Measurements from ENCODE around the gene DHRSX. TPM values are rescaled to one million over a fixed set of nuclear protein-coding genes. Genes with fewer than 3 reads are reported as not detected.
"Not testable (repeated sequence)": the region's sequence is repeated elsewhere in the genome, so short reads cannot be mapped to it uniquely, and the experiment has no call there.

The DHRSX gene
- polyA plus RNA-seq, 2 donors, result 2.5 to 5.9 TPM

- not testable (repeated sequence) for H3K27ac ChIP-seq (ENCODE audit: low read depth in 2 of 2, low read length in 1 of 2); H3K9me3 ChIP-seq (ENCODE audit: control insufficient read depth in 2 of 2, insufficient read depth in 1 of 2, low read depth in 1 of 2, low read length in 1 of 2); H3K4me1 ChIP-seq (ENCODE audit: control insufficient read depth in 2 of 2, insufficient read depth in 2 of 2, low read length in 1 of 2); H3K4me3 ChIP-seq (ENCODE audit: low read depth in 1 of 2, low read length in 2 of 2); H3K36me3 ChIP-seq (ENCODE audit: control insufficient read depth in 2 of 2, insufficient read depth in 2 of 2, low read length in 1 of 2); H3K27me3 ChIP-seq (ENCODE audit: control insufficient read depth in 1 of 2, insufficient read depth in 2 of 2, low read length in 2 of 2)
- WGBS, 2 donors, result 94 to 96% methylated on average over 10 of the region's 10 CpGs
These were observed 29.6 kb downstream of the DHRSX start for GRCh38 chrX:2471126-2471525.

- H3K27me3 ChIP-seq (ENCODE audit: control insufficient read depth in 1 of 2, insufficient read depth in 2 of 2, low read length in 2 of 2); H3K4me3 ChIP-seq (ENCODE audit: low read depth in 1 of 2, low read length in 2 of 2); H3K9me3 ChIP-seq (ENCODE audit: control insufficient read depth in 2 of 2, insufficient read depth in 1 of 2, low read depth in 1 of 2, low read length in 1 of 2); H3K4me1 ChIP-seq (ENCODE audit: control insufficient read depth in 2 of 2, insufficient read depth in 2 of 2, low read length in 1 of 2); H3K36me3 ChIP-seq (ENCODE audit: control insufficient read depth in 2 of 2, insufficient read depth in 2 of 2, low read length in 1 of 2); H3K27ac ChIP-seq (ENCODE audit: low read depth in 2 of 2, low read length in 1 of 2): not testable (repeated sequence)
- 87 to 97% methylated on average over 4 of the region's 4 CpGs for WGBS, 2 donors
These were observed 30.9 kb downstream of the DHRSX start for GRCh38 chrX:2469852-2470251.

GRCh38 chrX:2469196-2469685 is 31.5 kb downstream of the DHRSX start:
- peaks cover 0 to 3% of the 10 kb centered on the region in 2 donors for H3K36me3 ChIP-seq (ENCODE audit: control insufficient read depth in 2 of 2, insufficient read depth in 2 of 2, low read length in 1 of 2)
- H3K4me1 ChIP-seq (ENCODE audit: control insufficient read depth in 2 of 2, insufficient read depth in 2 of 2, low read length in 1 of 2), result peaks cover 0 to 2% of the 10 kb centered on the region in 2 donors
- no peak overlapping the region for H3K4me3 ChIP-seq (ENCODE audit: low read depth in 1 of 2, low read length in 2 of 2)
- WGBS, 2 donors, result 93 to 95% methylated on average over 22 of the region's 22 CpGs
- no peaks in the 10 kb centered on the region for H3K27me3 ChIP-seq (ENCODE audit: control insufficient read depth in 1 of 2, insufficient read depth in 2 of 2, low read length in 2 of 2)
- H3K9me3 ChIP-seq (ENCODE audit: control insufficient read depth in 2 of 2, insufficient read depth in 1 of 2, low read depth in 1 of 2, low read length in 1 of 2), result no peaks in the 10 kb centered on the region
- no peak overlapping the region for H3K27ac ChIP-seq (ENCODE audit: low read depth in 2 of 2, low read length in 1 of 2)

GRCh38 chrX:2468261-2469195 is 32.2 kb downstream of the DHRSX start:
- 90 to 92% methylated on average over 32 of the region's 32 CpGs for WGBS, 2 donors
- Histone ChIP-seq H3K36me3 (ENCODE audit: control insufficient read depth in 2 of 2, insufficient read depth in 2 of 2, low read length in 1 of 2) (peaks cover 0 to 3% of the 10 kb centered on the region in 2 donors), H3K4me1 (ENCODE audit: control insufficient read depth in 2 of 2, insufficient read depth in 2 of 2, low read length in 1 of 2) (peaks cover 0 to 2% of the 10 kb centered on the region in 2 donors)

GRCh38 chrX:2466876-2467656 is 33.7 kb downstream of the DHRSX start:
- Histone ChIP-seq H3K4me1 (ENCODE audit: control insufficient read depth in 2 of 2, insufficient read depth in 2 of 2, low read length in 1 of 2) (peaks cover 0 to 2% of the 10 kb centered on the region in 2 donors), H3K36me3 (ENCODE audit: control insufficient read depth in 2 of 2, insufficient read depth in 2 of 2, low read length in 1 of 2) (peaks cover 0 to 3% of the 10 kb centered on the region in 2 donors), H3K4me3 (ENCODE audit: low read depth in 1 of 2, low read length in 2 of 2) (no peak overlapping the region), H3K9me3 (ENCODE audit: control insufficient read depth in 2 of 2, insufficient read depth in 1 of 2, low read depth in 1 of 2, low read length in 1 of 2) (no peaks in the 10 kb centered on the region), H3K27ac (ENCODE audit: low read depth in 2 of 2, low read length in 1 of 2) (no peak overlapping the region), H3K27me3 (ENCODE audit: control insufficient read depth in 1 of 2, insufficient read depth in 2 of 2, low read length in 2 of 2) (no peaks in the 10 kb centered on the region)
- WGBS, 2 donors, result 71 to 74% methylated on average over 20 of the region's 20 CpGs

More at GRCh38 chrX:2468261-2469195, 32.2 kb downstream of the DHRSX start:
- no peak overlapping the region for H3K4me3 ChIP-seq (ENCODE audit: low read depth in 1 of 2, low read length in 2 of 2)
- no peaks in the 10 kb centered on the region for H3K9me3 ChIP-seq (ENCODE audit: control insufficient read depth in 2 of 2, insufficient read depth in 1 of 2, low read depth in 1 of 2, low read length in 1 of 2)
- no peaks in the 10 kb centered on the region for H3K27me3 ChIP-seq (ENCODE audit: control insufficient read depth in 1 of 2, insufficient read depth in 2 of 2, low read length in 2 of 2)
- H3K27ac ChIP-seq (ENCODE audit: low read depth in 2 of 2, low read length in 1 of 2), result no peak overlapping the region

GRCh38 chrX:2464677-2465166 is 36.1 kb downstream of the DHRSX start:
- Histone ChIP-seq H3K4me3 (ENCODE audit: low read depth in 1 of 2, low read length in 2 of 2) (no peak overlapping the region), H3K36me3 (ENCODE audit: control insufficient read depth in 2 of 2, insufficient read depth in 2 of 2, low read length in 1 of 2) (peaks cover 0 to 3% of the 10 kb centered on the region in 2 donors), H3K4me1 (ENCODE audit: control insufficient read depth in 2 of 2, insufficient read depth in 2 of 2, low read length in 1 of 2) (peaks cover 0 to 2% of the 10 kb centered on the region in 2 donors), H3K27me3 (ENCODE audit: control insufficient read depth in 1 of 2, insufficient read depth in 2 of 2, low read length in 2 of 2) (no peaks in the 10 kb centered on the region), H3K9me3 (ENCODE audit: control insufficient read depth in 2 of 2, insufficient read depth in 1 of 2, low read depth in 1 of 2, low read length in 1 of 2) (no peaks in the 10 kb centered on the region), H3K27ac (ENCODE audit: low read depth in 2 of 2, low read length in 1 of 2) (no peak overlapping the region)
- WGBS, 2 donors, result 87 to 89% methylated on average over 15 of the region's 15 CpGs

GRCh38 chrX:2463973-2464676 is 36.7 kb downstream of the DHRSX start:
- Histone ChIP-seq H3K9me3 (ENCODE audit: control insufficient read depth in 2 of 2, insufficient read depth in 1 of 2, low read depth in 1 of 2, low read length in 1 of 2) (no peaks in the 10 kb centered on the region), H3K36me3 (ENCODE audit: control insufficient read depth in 2 of 2, insufficient read depth in 2 of 2, low read length in 1 of 2) (no peaks in the 10 kb centered on the region), H3K4me1 (ENCODE audit: control insufficient read depth in 2 of 2, insufficient read depth in 2 of 2, low read length in 1 of 2) (peaks cover 0 to under 1% of the 10 kb centered on the region in 2 donors), H3K27me3 (ENCODE audit: control insufficient read depth in 1 of 2, insufficient read depth in 2 of 2, low read length in 2 of 2) (no peaks in the 10 kb centered on the region), H3K27ac (ENCODE audit: low read depth in 2 of 2, low read length in 1 of 2) (no peak overlapping the region), H3K4me3 (ENCODE audit: low read depth in 1 of 2, low read length in 2 of 2) (no peak overlapping the region)
- WGBS, 2 donors, result 87 to 92% methylated on average over 31 of the region's 31 CpGs

- not testable (repeated sequence) for H3K4me1 ChIP-seq (ENCODE audit: control insufficient read depth in 2 of 2, insufficient read depth in 2 of 2, low read length in 1 of 2); H3K27ac ChIP-seq (ENCODE audit: low read depth in 2 of 2, low read length in 1 of 2); H3K4me3 ChIP-seq (ENCODE audit: low read depth in 1 of 2, low read length in 2 of 2); H3K27me3 ChIP-seq (ENCODE audit: control insufficient read depth in 1 of 2, insufficient read depth in 2 of 2, low read length in 2 of 2); H3K36me3 ChIP-seq (ENCODE audit: control insufficient read depth in 2 of 2, insufficient read depth in 2 of 2, low read length in 1 of 2); H3K9me3 ChIP-seq (ENCODE audit: control insufficient read depth in 2 of 2, insufficient read depth in 1 of 2, low read depth in 1 of 2, low read length in 1 of 2)
- WGBS, 2 donors, result 78 to 86% methylated on average over 10 of the region's 10 CpGs
These were observed 37.3 kb downstream of the DHRSX start for GRCh38 chrX:2463481-2463880.

- no peak overlapping the region for H3K4me3 ChIP-seq (ENCODE audit: low read depth in 1 of 2, low read length in 2 of 2)
- no peaks in the 10 kb centered on the region for H3K36me3 ChIP-seq (ENCODE audit: control insufficient read depth in 2 of 2, insufficient read depth in 2 of 2, low read length in 1 of 2)
- H3K27me3 ChIP-seq (ENCODE audit: control insufficient read depth in 1 of 2, insufficient read depth in 2 of 2, low read length in 2 of 2), result no peaks in the 10 kb centered on the region
- WGBS, 2 donors, result 92 to 97% methylated on average over 3 of the region's 3 CpGs
- H3K27ac ChIP-seq (ENCODE audit: low read depth in 2 of 2, low read length in 1 of 2), result no peak overlapping the region
- H3K4me1 ChIP-seq (ENCODE audit: control insufficient read depth in 2 of 2, insufficient read depth in 2 of 2, low read length in 1 of 2), result no peaks in the 10 kb centered on the region
- H3K9me3 ChIP-seq (ENCODE audit: control insufficient read depth in 2 of 2, insufficient read depth in 1 of 2, low read depth in 1 of 2, low read length in 1 of 2), result no peaks in the 10 kb centered on the region
These were observed 38.0 kb downstream of the DHRSX start for GRCh38 chrX:2462780-2463179.
